D721Med (cell line): Measurements from ENCODE around the gene CYP17A1.

Source experiments
- DNase-seq: peaks from one replicate; pipeline ENCODE4 v3.0.0; 2011; ENCODE audit warnings: low spot score; ENCODE audit not compliant: insufficient read length
- FAIRE-seq: peaks from 2 replicates; lab custom pipeline; 2011; peaks lifted over from hg19 to GRCh38; lab: Jason Lieb, UNC
- TF ChIP-seq, protein P1 (sequence below): IDR thresholded peaks from 2 replicates; pipeline ENCODE4 v1.5.1; 2012; ENCODE audit warnings: mild to moderate bottlenecking, control low read depth; ENCODE audit not compliant: insufficient read depth; ENCODE audit errors: missing control alignments

CYP17A1 gene

DNA sequence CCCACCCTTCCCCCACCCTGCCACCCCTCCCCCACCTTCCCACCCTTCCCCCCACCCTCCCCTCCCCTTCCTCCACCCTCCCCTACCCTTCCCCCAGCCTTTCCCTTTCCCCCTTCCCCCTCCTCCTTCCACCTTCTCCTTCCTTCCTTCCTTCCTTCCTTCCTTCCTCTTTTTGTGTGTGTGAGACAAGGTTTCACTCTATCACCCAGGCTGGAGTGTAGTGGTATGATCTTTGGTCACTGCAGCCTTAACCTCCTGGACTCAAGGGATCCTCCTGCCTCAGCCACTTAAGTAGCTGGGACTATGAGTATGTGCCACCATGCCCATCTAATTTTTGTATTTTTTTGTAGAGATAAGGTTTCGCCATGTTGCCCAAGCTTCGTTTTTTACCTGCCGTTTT, 35.2 kb downstream of the CYP17A1 start:
- DNase-seq = no peak
- TF ChIP-seq, protein P1, sequence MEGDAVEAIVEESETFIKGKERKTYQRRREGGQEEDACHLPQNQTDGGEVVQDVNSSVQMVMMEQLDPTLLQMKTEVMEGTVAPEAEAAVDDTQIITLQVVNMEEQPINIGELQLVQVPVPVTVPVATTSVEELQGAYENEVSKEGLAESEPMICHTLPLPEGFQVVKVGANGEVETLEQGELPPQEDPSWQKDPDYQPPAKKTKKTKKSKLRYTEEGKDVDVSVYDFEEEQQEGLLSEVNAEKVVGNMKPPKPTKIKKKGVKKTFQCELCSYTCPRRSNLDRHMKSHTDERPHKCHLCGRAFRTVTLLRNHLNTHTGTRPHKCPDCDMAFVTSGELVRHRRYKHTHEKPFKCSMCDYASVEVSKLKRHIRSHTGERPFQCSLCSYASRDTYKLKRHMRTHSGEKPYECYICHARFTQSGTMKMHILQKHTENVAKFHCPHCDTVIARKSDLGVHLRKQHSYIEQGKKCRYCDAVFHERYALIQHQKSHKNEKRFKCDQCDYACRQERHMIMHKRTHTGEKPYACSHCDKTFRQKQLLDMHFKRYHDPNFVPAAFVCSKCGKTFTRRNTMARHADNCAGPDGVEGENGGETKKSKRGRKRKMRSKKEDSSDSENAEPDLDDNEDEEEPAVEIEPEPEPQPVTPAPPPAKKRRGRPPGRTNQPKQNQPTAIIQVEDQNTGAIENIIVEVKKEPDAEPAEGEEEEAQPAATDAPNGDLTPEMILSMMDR = no peak
- no peak for FAIRE-seq

DNA sequence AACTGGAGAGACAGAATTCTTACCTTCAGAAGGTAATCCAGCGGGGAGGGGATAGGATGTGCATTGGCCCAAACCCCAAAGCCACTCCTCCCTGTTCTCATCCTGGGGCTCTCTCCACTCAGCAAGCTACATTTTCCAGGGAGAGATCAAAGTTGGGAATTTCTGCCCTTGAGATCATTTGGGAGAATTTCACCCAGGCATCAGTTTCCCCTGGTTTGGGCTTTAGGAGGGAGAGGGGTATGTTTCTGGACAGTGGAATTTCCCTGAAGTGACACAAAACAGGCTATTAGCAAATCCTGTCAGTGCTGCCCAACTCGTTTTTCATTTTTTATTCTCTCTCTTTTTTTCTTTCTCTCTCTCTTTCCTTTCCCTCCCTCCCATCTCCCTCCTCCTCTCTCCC, 35.7 kb downstream of the CYP17A1 start:
- TF ChIP-seq, protein P1 = no peak
- no peak for DNase-seq

DNA sequence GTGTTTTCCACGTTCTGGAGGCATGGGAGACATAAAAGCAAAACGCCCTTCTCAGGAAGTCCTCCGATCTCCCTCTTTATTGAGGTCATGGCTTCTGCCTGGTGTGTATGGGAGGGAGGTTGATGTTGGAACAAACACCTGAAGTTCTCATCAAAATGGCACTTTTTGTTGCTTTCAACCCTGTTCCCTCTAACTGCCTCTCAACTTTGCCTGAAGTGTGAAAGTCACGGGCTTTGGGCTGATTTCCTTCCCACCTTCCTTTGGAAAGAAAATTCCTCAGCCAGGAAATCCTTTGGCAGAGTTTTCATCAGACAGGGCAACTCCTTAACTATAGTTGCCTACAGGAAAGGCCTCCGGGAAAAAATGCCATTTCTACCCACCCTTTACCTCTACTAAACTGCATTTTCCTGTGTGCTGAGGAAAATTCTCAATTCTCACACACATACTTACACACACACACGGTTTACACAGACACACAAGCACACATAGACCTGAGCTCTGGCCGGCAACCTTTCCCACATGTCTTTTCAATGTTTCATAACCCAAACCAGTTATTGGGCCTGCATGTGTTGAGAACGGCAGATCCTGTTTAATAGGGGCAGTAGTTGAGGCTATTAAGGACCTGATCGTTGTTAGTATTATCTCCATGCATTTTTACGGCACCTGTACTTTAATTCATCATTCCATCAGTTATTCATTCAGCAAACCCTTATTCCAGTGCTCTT, 36.4 kb downstream of the CYP17A1 start:
- DNase-seq (no peak), FAIRE-seq (no peak)
- TF ChIP-seq, protein P1 = no peak

More for the DNA sequence above, 35.7 kb downstream of the CYP17A1 start:
- no peak for FAIRE-seq

- TF ChIP-seq, protein P1 = no peak
- FAIRE-seq = no peak
- DNase-seq = no peak
These were observed 37.3 kb downstream of the CYP17A1 start for GRCh38 chr10:102799691-102800471.

DNA sequence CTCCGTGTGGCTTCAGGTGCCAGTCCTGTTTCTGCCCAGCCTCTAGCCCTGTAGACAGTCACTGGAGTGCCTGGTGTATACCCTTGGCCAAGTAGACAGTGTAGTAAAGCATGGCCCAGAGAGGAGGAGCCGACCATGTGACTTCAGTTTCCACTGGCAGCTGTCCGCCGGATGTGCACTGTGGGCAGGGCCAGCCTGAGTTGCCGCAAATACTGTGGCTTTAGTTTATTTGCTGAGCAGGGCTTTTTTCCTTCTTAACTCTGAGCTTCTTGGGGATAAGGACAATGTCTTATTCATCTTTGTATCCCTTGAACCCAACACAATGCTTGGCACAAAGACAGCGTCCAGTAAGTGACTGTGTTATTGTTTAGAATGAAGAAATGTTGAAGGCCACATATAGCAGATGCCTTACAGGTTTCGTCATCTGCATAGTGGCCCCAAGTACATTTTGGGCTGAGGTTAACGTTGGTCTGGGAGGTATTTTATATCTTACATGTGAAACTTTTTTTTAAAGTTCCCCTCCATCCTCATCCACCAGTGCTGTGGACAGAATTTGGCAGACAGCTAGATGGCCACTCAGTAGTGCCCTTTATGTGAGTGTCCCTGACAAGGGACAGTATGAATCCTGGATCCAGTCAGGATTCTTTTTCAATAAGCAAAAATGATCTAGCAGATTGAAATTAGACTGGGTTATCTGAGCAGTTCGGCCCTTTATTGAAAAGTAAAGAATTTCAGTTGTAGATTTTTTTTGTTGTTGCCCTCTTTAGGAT, 40.6 kb downstream of the CYP17A1 start:
- no peak for DNase-seq
- no peak for FAIRE-seq
- TF ChIP-seq, protein P1 = no peak

- TF ChIP-seq, protein P1 = no peak
- no peak for FAIRE-seq
- DNase-seq = no peak
These were observed 41.5 kb downstream of the CYP17A1 start for GRCh38 chr10:102795453-102796406.
